Measurements from ENCODE around the gene LRFN5.

LRFN5 gene

GRCh38 chr14:41629876-41630275, 23.2 kb downstream of the LRFN5 start:
- no peaks in the 10 kb centered on the region for H3K79me2 ChIP-seq (ENCODE audit: insufficient read depth, low read length)
- H3K27ac ChIP-seq (ENCODE audit: low read depth, low read length, poor library complexity, severe bottlenecking), result no peak overlapping the region
- H3F3A ChIP-seq (ENCODE audit: insufficient read depth, low read length), result no peaks in the 10 kb centered on the region
- H3K36me3 ChIP-seq (ENCODE audit: insufficient read depth, low read length), result no peaks in the 10 kb centered on the region
- no peaks in the 10 kb centered on the region for H4K20me1 ChIP-seq (ENCODE audit: insufficient read depth, low read length)
- H3K9me2 ChIP-seq (ENCODE audit: low read depth, low read length), result no peaks in the 10 kb centered on the region
- H3K9me3 ChIP-seq (ENCODE audit: low read length), result no peaks in the 10 kb centered on the region
- no peaks in the 10 kb centered on the region for H3K4me1 ChIP-seq (ENCODE audit: insufficient read depth, low read length, severe bottlenecking)
- H3K27me3 ChIP-seq (ENCODE audit: insufficient read depth, low read length), result no peaks in the 10 kb centered on the region
- no peak overlapping the region for H3K9ac ChIP-seq (ENCODE audit: low read length)
- TF ChIP-seq EZH2 (IDR thresholded peaks at IDR 0.05; ENCODE audit: borderline replicate concordance, low read length) (no peak), CTCF (IDR thresholded peaks at IDR 0.05; ENCODE audit: low read length) (no peak)
- H3K4me2 ChIP-seq (ENCODE audit: low read length), result no peak overlapping the region
- H2AFZ ChIP-seq (ENCODE audit: low read length), result no peak overlapping the region
- no peak overlapping the region for H3K4me3 ChIP-seq (ENCODE audit: low read depth, low read length, poor library complexity, severe bottlenecking)

- Histone ChIP-seq H3K27me3 (ENCODE audit: insufficient read depth, low read length) (no peaks in the 10 kb centered on the region), H3K4me3 (ENCODE audit: low read depth, low read length, poor library complexity, severe bottlenecking) (no peak overlapping the region), H2AFZ (ENCODE audit: low read length) (no peak overlapping the region; the same call in 1 of the 2 replicates), H4K20me1 (ENCODE audit: insufficient read depth, low read length) (no peaks in the 10 kb centered on the region), H3K9me3 (ENCODE audit: low read length) (no peaks in the 10 kb centered on the region), H3K4me1 (ENCODE audit: insufficient read depth, low read length, severe bottlenecking) (no peaks in the 10 kb centered on the region), H3K9me2 (ENCODE audit: low read depth, low read length) (no peaks in the 10 kb centered on the region), H3K4me2 (ENCODE audit: low read length) (no peak overlapping the region), H3F3A (ENCODE audit: insufficient read depth, low read length) (no peaks in the 10 kb centered on the region), H3K27ac (ENCODE audit: low read depth, low read length, poor library complexity, severe bottlenecking) (no peak overlapping the region), H3K79me2 (ENCODE audit: insufficient read depth, low read length) (no peaks in the 10 kb centered on the region), H3K9ac (ENCODE audit: low read length) (no peak overlapping the region), H3K36me3 (ENCODE audit: insufficient read depth, low read length) (no peaks in the 10 kb centered on the region)
- TF ChIP-seq CTCF (IDR thresholded peaks at IDR 0.05; ENCODE audit: low read length) (no peak), EZH2 (IDR thresholded peaks at IDR 0.05; ENCODE audit: borderline replicate concordance, low read length) (no peak)
These were observed 27.6 kb downstream of the LRFN5 start for GRCh38 chr14:41634286-41634685.

- Histone ChIP-seq H3K4me1 (ENCODE audit: insufficient read depth, low read length, severe bottlenecking) (no peaks in the 10 kb centered on the region), H3K4me3 (ENCODE audit: low read depth, low read length, poor library complexity, severe bottlenecking) (no peak overlapping the region), H2AFZ (ENCODE audit: low read length) (no peak overlapping the region), H4K20me1 (ENCODE audit: insufficient read depth, low read length) (no peaks in the 10 kb centered on the region), H3K36me3 (ENCODE audit: insufficient read depth, low read length) (no peaks in the 10 kb centered on the region), H3K27ac (ENCODE audit: low read depth, low read length, poor library complexity, severe bottlenecking) (no peak overlapping the region), H3K4me2 (ENCODE audit: low read length) (no peak overlapping the region), H3F3A (ENCODE audit: insufficient read depth, low read length) (no peaks in the 10 kb centered on the region), H3K9me3 (ENCODE audit: low read length) (no peaks in the 10 kb centered on the region), H3K9ac (ENCODE audit: low read length) (no peak overlapping the region), H3K27me3 (ENCODE audit: insufficient read depth, low read length) (no peaks in the 10 kb centered on the region), H3K9me2 (ENCODE audit: low read depth, low read length) (no peaks in the 10 kb centered on the region), H3K79me2 (ENCODE audit: insufficient read depth, low read length) (no peaks in the 10 kb centered on the region)
- TF ChIP-seq EZH2 (IDR thresholded peaks at IDR 0.05; ENCODE audit: borderline replicate concordance, low read length), result no peak
- no peak for TF ChIP-seq CTCF (IDR thresholded peaks at IDR 0.05; ENCODE audit: low read length)
These were observed 30.1 kb downstream of the LRFN5 start for GRCh38 chr14:41636492-41637392.

Data from OCI-LY1 (cell line).